Measurements from ENCODE around the gene WNT6. TPM values are rescaled to one million over a fixed set of nuclear protein-coding genes. Genes with fewer than 3 reads are reported as not detected.

WNT6 gene
- 0.72 and 1.5 TPM in 2 replicates for total RNA-seq
- long read RNA-seq = 0 reads

GRCh38 chr2:218859556-218859987, at the start of gene WNT6:
Gene WNT6 (plus strand): TSS chr2:218859805. CDS start chr2:218860038, 233 bp downstream.
- Mint-ChIP-seq H3K27ac (no peak within 1 kb of the TSS), H3K27me3 (peaks cover 90% of the 10 kb centered on the region), H3K9me3 (ENCODE audit: low read depth) (no peaks in the 10 kb centered on the region), H3K36me3 (ENCODE audit: insufficient read depth) (no peaks in the 10 kb centered on the region), H3K4me1 (ENCODE audit: low read depth) (peaks cover 11% of the 10 kb centered on the region), H3K4me3 (ENCODE audit: low read depth) (peak within 1 kb of the TSS; percentile 67)
- no peak for TF ChIP-seq CTCF (IDR thresholded peaks at IDR 0.05; ENCODE audit: unreplicated experiment)
- DNase-seq (ENCODE audit: low spot score, unreplicated experiment) = no peak

GRCh38 chr2:218810256-218810655, 49.3 kb upstream of the WNT6 start:
- no peak overlapping the region for H3K27ac Mint-ChIP-seq
- H3K27me3 Mint-ChIP-seq = no peaks in the 10 kb centered on the region
- peaks cover 5% of the 10 kb centered on the region for H3K4me1 Mint-ChIP-seq (ENCODE audit: low read depth)
- no peak for TF ChIP-seq CTCF (IDR thresholded peaks at IDR 0.05; ENCODE audit: unreplicated experiment)
- H3K36me3 Mint-ChIP-seq (ENCODE audit: insufficient read depth) = peaks cover 13% of the 10 kb centered on the region
- H3K4me3 Mint-ChIP-seq (ENCODE audit: low read depth) = no peak overlapping the region
- peaks cover under 1% of the 10 kb centered on the region for H3K9me3 Mint-ChIP-seq (ENCODE audit: low read depth)
- DNase-seq (ENCODE audit: low spot score, unreplicated experiment) = no peak

- peaks cover 13% of the 10 kb centered on the region for H3K36me3 Mint-ChIP-seq (ENCODE audit: insufficient read depth)
- peaks cover 2% of the 10 kb centered on the region for H3K4me1 Mint-ChIP-seq (ENCODE audit: low read depth)
- no peak overlapping the region for H3K27ac Mint-ChIP-seq
- no peak for DNase-seq (ENCODE audit: low spot score, unreplicated experiment)
- TF ChIP-seq CTCF (IDR thresholded peaks at IDR 0.05; ENCODE audit: unreplicated experiment) = no peak
- no peak overlapping the region for H3K4me3 Mint-ChIP-seq (ENCODE audit: low read depth)
- no peaks in the 10 kb centered on the region for H3K27me3 Mint-ChIP-seq
- no peaks in the 10 kb centered on the region for H3K9me3 Mint-ChIP-seq (ENCODE audit: low read depth)
Measured at GRCh38 chr2:218811382-218811781, 48.2 kb upstream of the WNT6 start.

GRCh38 chr2:218812096-218812815, 47.3 kb upstream of the WNT6 start:
- peaks cover 2% of the 10 kb centered on the region for H3K4me1 Mint-ChIP-seq (ENCODE audit: low read depth)
- TF ChIP-seq CTCF (IDR thresholded peaks at IDR 0.05; ENCODE audit: unreplicated experiment) = no peak
- H3K27ac Mint-ChIP-seq = no peak overlapping the region
- H3K9me3 Mint-ChIP-seq (ENCODE audit: low read depth) = no peaks in the 10 kb centered on the region
- no peak for DNase-seq (ENCODE audit: low spot score, unreplicated experiment)
- no peaks in the 10 kb centered on the region for H3K27me3 Mint-ChIP-seq
- peaks cover 17% of the 10 kb centered on the region for H3K36me3 Mint-ChIP-seq (ENCODE audit: insufficient read depth)
- H3K4me3 Mint-ChIP-seq (ENCODE audit: low read depth) = no peak overlapping the region

GRCh38 chr2:218812861-218813260, 46.7 kb upstream of the WNT6 start:
- Mint-ChIP-seq H3K27me3 (no peaks in the 10 kb centered on the region), H3K27ac (no peak overlapping the region), H3K4me3 (ENCODE audit: low read depth) (no peak overlapping the region), H3K4me1 (ENCODE audit: low read depth) (peaks cover 2% of the 10 kb centered on the region), H3K9me3 (ENCODE audit: low read depth) (no peaks in the 10 kb centered on the region), H3K36me3 (ENCODE audit: insufficient read depth) (peaks cover 22% of the 10 kb centered on the region)
- DNase-seq (ENCODE audit: low spot score, unreplicated experiment) = no peak
- TF ChIP-seq CTCF (IDR thresholded peaks at IDR 0.05; ENCODE audit: unreplicated experiment) = no peak
